NB4 (cell line): ENCODE results near the gene CACNA1B.

Source experiments
- DNase-seq: peaks from one replicate; pipeline ENCODE4 v3.0.0; 2010; ENCODE audit warnings: low read depth
- H3K4me3 ChIP-seq: one replicate; pipeline ENCODE4 v1.5.1; 2011; ENCODE audit warnings: mild to moderate bottlenecking, low read depth, low read length, moderate library complexity
- CTCF ChIP-seq: IDR thresholded peaks from one replicate; pipeline ENCODE4 v1.5.1; 2012; ENCODE audit warnings: low read depth, low read length
- MAX ChIP-seq: IDR thresholded peaks from 2 replicates; pipeline ENCODE4 v1.6.1; 2011; ENCODE audit warnings: low read depth, low read length
- MYC ChIP-seq: IDR thresholded peaks from 2 replicates; pipeline ENCODE4 v1.6.1; 2011; ENCODE audit warnings: low read depth, low read length
- POLR2A ChIP-seq: IDR thresholded peaks from 2 replicates; pipeline ENCODE4 v1.6.1; 2011; ENCODE audit warnings: mild to moderate bottlenecking; ENCODE audit not compliant: insufficient read length; ENCODE audit errors: extremely low read depth

CACNA1B gene

GRCh38 chr9:137988051-137988450, 110.5 kb downstream of the CACNA1B start:
- no peak overlapping the region for H3K4me3 ChIP-seq
- DNase-seq: no peak
- TF ChIP-seq POLR2A (no peak), MAX (no peak), CTCF (no peak), MYC (no peak)

- H3K4me3 ChIP-seq: no peak overlapping the region
- no peak for TF ChIP-seq POLR2A
- no peak for TF ChIP-seq CTCF
- TF ChIP-seq MAX: no peak
- TF ChIP-seq MYC: no peak
- no peak for DNase-seq
Measured at GRCh38 chr9:137988701-137989100, 111.1 kb downstream of the CACNA1B start.

- H3K4me3 ChIP-seq: no peak overlapping the region
- no peak for DNase-seq
Measured at GRCh38 chr9:137989156-137989555, 111.6 kb downstream of the CACNA1B start.

GRCh38 chr9:137989999-137990715, 112.6 kb downstream of the CACNA1B start:
- TF ChIP-seq CTCF (no peak), POLR2A (no peak), MAX (no peak), MYC (no peak)
- H3K4me3 ChIP-seq: no peak overlapping the region
- DNase-seq: no peak

More at GRCh38 chr9:137989156-137989555, 111.6 kb downstream of the CACNA1B start:
- TF ChIP-seq CTCF: no peak

GRCh38 chr9:138003485-138004190, 126.1 kb downstream of the CACNA1B start:
- TF ChIP-seq POLR2A (no peak), MAX (no peak), CTCF (no peak), MYC (no peak)
- no peak for DNase-seq
- H3K4me3 ChIP-seq: no peak overlapping the region
